Measurements from ENCODE around the gene RPL13.
A peak's percentile ranks its signal among the peaks of the same experiment; 100 is the strongest.

RPL13 gene

DNA sequence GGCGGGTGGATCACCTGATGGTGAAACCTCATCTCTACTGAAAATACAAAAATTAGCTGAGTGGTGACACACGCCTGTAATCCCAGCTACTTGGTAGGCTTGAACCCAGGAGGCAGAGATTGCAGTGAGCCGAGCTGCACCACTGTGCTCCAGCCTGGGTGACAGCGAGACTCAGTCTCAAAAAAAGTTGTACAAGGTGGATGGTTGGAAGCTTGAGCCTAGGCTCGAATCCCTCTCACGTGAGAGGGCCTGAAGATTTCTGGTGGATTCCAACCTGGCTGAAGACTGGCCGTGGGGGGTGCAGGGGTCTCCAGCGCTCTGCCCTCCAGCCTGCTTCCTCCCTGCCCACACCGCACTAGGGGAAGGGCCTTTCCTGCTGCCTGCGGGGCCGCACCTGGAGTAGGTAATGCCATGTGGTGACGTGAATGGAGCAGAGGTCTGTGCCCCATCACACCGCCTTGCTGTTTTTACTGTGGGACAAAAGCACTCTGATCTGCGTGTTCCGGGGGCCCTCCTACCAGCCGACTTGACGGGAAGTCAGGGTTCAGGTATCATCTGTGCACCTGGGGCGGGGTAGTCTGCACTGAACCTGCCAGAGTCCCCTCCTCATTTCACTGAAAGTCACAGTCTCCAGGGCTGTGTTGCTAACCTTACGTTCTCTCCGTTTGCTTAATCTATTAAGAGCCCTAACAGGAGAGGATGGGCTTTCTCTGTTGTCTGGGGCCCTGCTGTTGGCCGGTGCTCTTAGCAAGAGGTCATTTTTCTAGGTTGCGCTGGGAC, 4.2 kb downstream of the RPL13 start:
- peak overlapping the region; percentile 95 for H3K27ac ChIP-seq
- ChIA-PET CTCF (interaction anchor here (0.6 to 1.2 kb wide), 2 partner anchors 19 to 77 kb away, joined by 3 read pairs; no protein-coding TSS in a partner anchor), POLR2A (ENCODE audit: low non-redundant PET) (no interaction called here)
- DNase-seq (ENCODE audit: low spot score): no peak
- TF ChIP-seq CTCF (conservative IDR thresholded peaks at IDR 0.05; ENCODE audit: low read depth): no peak

- CTCF ChIA-PET: interaction anchor here (0.6 to 1.5 kb wide), 4 partner anchors 10 to 37 kb away, joined by 3 to 4 read pairs (median 3); partner anchors contain the start of gene CPNE7
- TF ChIP-seq CTCF (conservative IDR thresholded peaks at IDR 0.05; ENCODE audit: low read depth): no peak
- H3K27ac ChIP-seq: peak overlapping the region; percentile 95
- peak; percentile 52 for DNase-seq (ENCODE audit: low spot score)
- POLR2A ChIA-PET (ENCODE audit: low non-redundant PET): no interaction called here
Observed at GRCh38 chr16:89565256-89565505, 4.7 kb downstream of the RPL13 start.

GRCh38 chr16:89565506-89566372, 5.3 kb downstream of the RPL13 start:
- H3K27ac ChIP-seq: peak overlapping the region; percentile 95
- ChIA-PET CTCF (interaction anchor here (0.6 to 1.5 kb wide), 5 partner anchors 10 to 159 kb away, joined by 3 to 4 read pairs (median 3); partner anchors contain the start of gene CPNE7), POLR2A (ENCODE audit: low non-redundant PET) (interaction anchor here (0.7 kb wide), 1 partner anchor 157 kb away, joined by 3 read pairs; no protein-coding TSS in a partner anchor)
- TF ChIP-seq CTCF (conservative IDR thresholded peaks at IDR 0.05; ENCODE audit: low read depth): peak; percentile 68
- peak; percentile 61 for DNase-seq (ENCODE audit: low spot score)

GRCh38 chr16:89567656-89568594, 7.4 kb downstream of the RPL13 start:
- no peak for DNase-seq (ENCODE audit: low spot score)
- CTCF ChIA-PET: no interaction called here
- TF ChIP-seq CTCF (conservative IDR thresholded peaks at IDR 0.05; ENCODE audit: low read depth): no peak
- H3K27ac ChIP-seq: no peak overlapping the region
- POLR2A ChIA-PET (ENCODE audit: low non-redundant PET): no interaction called here

GRCh38 chr16:89569506-89570341, 9.2 kb downstream of the RPL13 start:
- no peak for DNase-seq (ENCODE audit: low spot score)
- TF ChIP-seq CTCF (conservative IDR thresholded peaks at IDR 0.05; ENCODE audit: low read depth): no peak
- ChIA-PET CTCF (interaction anchor here (0.6 kb wide), 1 partner anchor 109 kb away, joined by 3 read pairs; no protein-coding TSS in a partner anchor), POLR2A (ENCODE audit: low non-redundant PET) (no interaction called here)
- H3K27ac ChIP-seq: no peak overlapping the region
